Astrocyte (in vitro differentiated cells and primary cell): Measurements from ENCODE around the gene TK2. TPM values are rescaled to one million over a fixed set of nuclear protein-coding genes. Genes with fewer than 3 reads are reported as not detected.
"Not testable (repeated sequence)": the region's sequence is repeated elsewhere in the genome, so short reads cannot be mapped to it uniquely, and the experiment has no call there.

Experiments
- DNase-seq: peaks from one replicate; pipeline ENCODE4 v3.0.0-alpha.2; 2010; ENCODE audit warnings: low read depth
- FAIRE-seq: peaks from 2 replicates; lab custom pipeline; 2011; peaks lifted over from hg19 to GRCh38; lab: Jason Lieb, UNC
- H2AFZ ChIP-seq: 2 replicates; pipeline ENCODE4 v1.6.0; 2012; ENCODE audit warnings: low read depth, low read length, inconsistent platforms
- H3K27ac ChIP-seq: 2 replicates; pipeline ENCODE4 v1.5.1; 2011; ENCODE audit warnings: low read depth, low read length, inconsistent platforms
- H3K27me3 ChIP-seq: 2 replicates; pipeline ENCODE4 v1.6.0; 2011; ENCODE audit warnings: low read length, inconsistent platforms; ENCODE audit not compliant: insufficient read depth
- H3K36me3 ChIP-seq: 2 replicates; pipeline ENCODE4 v1.5.1; 2011; ENCODE audit warnings: low read length, inconsistent platforms; ENCODE audit not compliant: insufficient read depth
- H3K4me1 ChIP-seq: 2 replicates; pipeline ENCODE4 v1.5.1; 2011; ENCODE audit warnings: low read length, inconsistent platforms; ENCODE audit not compliant: insufficient read depth
- H3K4me2 ChIP-seq: 2 replicates; pipeline ENCODE4 v1.6.0; 2012; ENCODE audit warnings: low read length, inconsistent platforms
- H3K4me3 ChIP-seq: 2 replicates; pipeline ENCODE4 v1.5.1; 2011; ENCODE audit warnings: low read depth, mild to moderate bottlenecking, low read length, inconsistent platforms; ENCODE audit not compliant: insufficient read depth
- H3K79me2 ChIP-seq: 2 replicates; pipeline ENCODE4 v1.6.0; 2012; ENCODE audit warnings: mild to moderate bottlenecking, low read length, inconsistent platforms; ENCODE audit not compliant: insufficient read depth
- H3K9ac ChIP-seq: 2 replicates; pipeline ENCODE4 v1.6.0; 2012; ENCODE audit warnings: mild to moderate bottlenecking, low read length, inconsistent platforms
- H3K9me3 ChIP-seq: 2 replicates; pipeline ENCODE4 v1.5.1; 2012; ENCODE audit warnings: low read depth, mild to moderate bottlenecking, low read length, inconsistent platforms; ENCODE audit not compliant: insufficient read depth
- H4K20me1 ChIP-seq: 2 replicates; pipeline ENCODE4 v1.6.0; 2012; ENCODE audit warnings: low read length, inconsistent platforms; ENCODE audit not compliant: insufficient read depth
- H3K27ac Mint-ChIP-seq: one replicate; pipeline ENCODE4 v1.8.0; 2021; ENCODE audit warnings: mild to moderate bottlenecking, mixed read lengths; ENCODE audit not compliant: unreplicated experiment
- H3K27me3 Mint-ChIP-seq: one replicate; pipeline ENCODE4 v1.8.0; 2021; ENCODE audit warnings: low read depth, mixed read lengths; ENCODE audit not compliant: unreplicated experiment
- H3K36me3 Mint-ChIP-seq: one replicate; pipeline ENCODE4 v1.8.0; 2021; ENCODE audit warnings: low read depth, mixed read lengths; ENCODE audit not compliant: unreplicated experiment
- H3K4me1 Mint-ChIP-seq: one replicate; pipeline ENCODE4 v1.8.0; 2021; ENCODE audit warnings: low read depth, mixed read lengths; ENCODE audit not compliant: unreplicated experiment
- H3K4me3 Mint-ChIP-seq: one replicate; pipeline ENCODE4 v1.8.0; 2021; ENCODE audit warnings: mild to moderate bottlenecking, moderate library complexity, mixed read lengths; ENCODE audit not compliant: unreplicated experiment
- H3K9me3 Mint-ChIP-seq: one replicate; pipeline ENCODE4 v1.8.0; 2021; ENCODE audit warnings: mild to moderate bottlenecking, mixed read lengths; ENCODE audit not compliant: unreplicated experiment
- EZH2 ChIP-seq: IDR thresholded peaks from 2 replicates; pipeline ENCODE4 v1.6.1; 2012; ENCODE audit warnings: mild to moderate bottlenecking, low read length, inconsistent platforms; ENCODE audit not compliant: insufficient read depth
- total RNA-seq: library from RNA; stranded (reverse); gene quantifications from 2 replicates; pipeline ENCODE4 v1.2.1, GENCODE V29; 2021
- TF ChIP-seq, protein P1 (sequence below): IDR thresholded peaks from 2 replicates; pipeline ENCODE4 v1.5.1; 2011; ENCODE audit warnings: low read depth, mild to moderate bottlenecking, inconsistent platforms, low read length, moderate library complexity; ENCODE audit not compliant: insufficient read depth

The TK2 gene
- total RNA-seq, 1 donor from 2014 or later: 12.4 TPM

DNA sequence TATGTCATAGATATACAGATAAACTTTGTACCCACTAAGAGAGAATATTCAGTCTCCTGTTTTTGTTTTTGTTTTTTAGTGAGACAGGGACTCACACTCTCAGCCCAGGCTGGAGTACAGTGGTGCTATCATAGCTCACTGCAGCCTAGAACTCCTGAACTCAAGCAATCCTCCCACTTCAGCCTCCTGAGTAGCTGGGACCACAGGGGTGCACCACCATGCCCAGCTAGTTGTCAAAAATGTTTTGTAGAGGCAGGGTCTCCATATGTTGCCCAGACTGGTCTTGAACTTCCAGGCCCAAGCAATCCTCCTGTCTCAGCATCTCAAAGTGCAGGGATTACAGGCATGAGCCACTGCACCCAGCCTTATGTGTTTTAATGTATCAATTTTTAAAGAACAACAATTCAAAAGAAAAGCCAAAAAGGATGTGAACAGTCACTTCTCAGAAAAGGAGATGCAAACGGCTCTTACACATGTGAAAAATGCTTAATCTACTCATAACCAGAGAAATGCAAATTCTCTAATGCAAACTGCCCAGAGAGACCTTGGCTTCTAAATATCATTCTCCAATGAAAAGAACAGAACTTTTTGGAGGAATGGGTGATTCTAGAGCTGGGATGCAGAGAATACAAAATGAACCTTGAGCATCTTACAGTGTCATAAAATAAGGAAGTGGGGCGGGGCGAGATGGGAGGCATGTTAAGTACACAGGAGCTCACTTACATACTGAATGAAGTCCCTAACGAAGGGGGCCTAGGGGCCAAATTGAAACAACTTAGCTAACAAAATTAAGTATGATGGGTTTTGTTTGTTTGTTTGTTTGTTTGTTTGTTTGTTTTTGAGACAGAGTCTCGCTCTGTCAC lies 47.3 kb upstream of the TK2 start:
- no peak overlapping the region for H3K27ac ChIP-seq
- TF ChIP-seq, protein P1, sequence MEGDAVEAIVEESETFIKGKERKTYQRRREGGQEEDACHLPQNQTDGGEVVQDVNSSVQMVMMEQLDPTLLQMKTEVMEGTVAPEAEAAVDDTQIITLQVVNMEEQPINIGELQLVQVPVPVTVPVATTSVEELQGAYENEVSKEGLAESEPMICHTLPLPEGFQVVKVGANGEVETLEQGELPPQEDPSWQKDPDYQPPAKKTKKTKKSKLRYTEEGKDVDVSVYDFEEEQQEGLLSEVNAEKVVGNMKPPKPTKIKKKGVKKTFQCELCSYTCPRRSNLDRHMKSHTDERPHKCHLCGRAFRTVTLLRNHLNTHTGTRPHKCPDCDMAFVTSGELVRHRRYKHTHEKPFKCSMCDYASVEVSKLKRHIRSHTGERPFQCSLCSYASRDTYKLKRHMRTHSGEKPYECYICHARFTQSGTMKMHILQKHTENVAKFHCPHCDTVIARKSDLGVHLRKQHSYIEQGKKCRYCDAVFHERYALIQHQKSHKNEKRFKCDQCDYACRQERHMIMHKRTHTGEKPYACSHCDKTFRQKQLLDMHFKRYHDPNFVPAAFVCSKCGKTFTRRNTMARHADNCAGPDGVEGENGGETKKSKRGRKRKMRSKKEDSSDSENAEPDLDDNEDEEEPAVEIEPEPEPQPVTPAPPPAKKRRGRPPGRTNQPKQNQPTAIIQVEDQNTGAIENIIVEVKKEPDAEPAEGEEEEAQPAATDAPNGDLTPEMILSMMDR: no peak
- no peak for TF ChIP-seq EZH2
- H3K4me2 ChIP-seq: no peak overlapping the region
- no peaks in the 10 kb centered on the region for H3K4me1 Mint-ChIP-seq
- H3K9me3 ChIP-seq: peaks cover 4% of the 10 kb centered on the region
- H3K36me3 Mint-ChIP-seq: peaks cover 2% of the 10 kb centered on the region
- FAIRE-seq (no peak), DNase-seq (no peak)
- H3K4me3 ChIP-seq: no peak overlapping the region
- H3K9me3 Mint-ChIP-seq: no peaks in the 10 kb centered on the region
- no peak overlapping the region for H2AFZ ChIP-seq
- no peaks in the 10 kb centered on the region for H3K27me3 ChIP-seq
- peaks cover 18% of the 10 kb centered on the region for H3K27me3 Mint-ChIP-seq
- H3K79me2 ChIP-seq: no peaks in the 10 kb centered on the region
- H3K27ac Mint-ChIP-seq: no peak overlapping the region
- H3K4me3 Mint-ChIP-seq: no peak overlapping the region
- H3K4me1 ChIP-seq: no peaks in the 10 kb centered on the region
- no peaks in the 10 kb centered on the region for H3K36me3 ChIP-seq
- H3K9ac ChIP-seq: no peak overlapping the region
- no peaks in the 10 kb centered on the region for H4K20me1 ChIP-seq

DNA sequence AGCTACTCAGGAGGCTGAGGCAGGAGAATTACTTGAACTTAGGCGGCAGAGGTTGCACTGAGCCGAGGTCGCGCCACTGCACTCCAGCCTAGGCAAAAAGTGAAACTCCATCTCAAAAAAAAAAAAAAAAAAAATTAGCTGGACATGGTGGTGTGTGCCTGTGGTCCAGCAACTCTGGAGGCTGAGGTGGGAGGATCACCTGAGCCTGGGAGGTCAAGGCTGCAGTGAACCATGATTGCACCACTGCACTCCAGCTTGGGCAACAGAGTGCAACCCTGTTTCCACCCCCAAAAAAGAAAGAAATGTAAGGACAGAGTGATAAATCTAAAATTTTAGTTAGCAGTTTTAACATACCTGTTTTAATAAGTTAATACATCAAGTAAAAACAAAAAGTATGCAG lies 46.6 kb upstream of the TK2 start:
- not testable (repeated sequence) for H3K4me2 ChIP-seq, H3K4me3 ChIP-seq, H3K27me3 ChIP-seq, H3K4me1 ChIP-seq, H3K9me3 ChIP-seq, H3K27ac ChIP-seq, H2AFZ ChIP-seq, FAIRE-seq, H3K79me2 ChIP-seq, H3K27ac Mint-ChIP-seq, H3K36me3 Mint-ChIP-seq, H3K9me3 Mint-ChIP-seq, H3K4me1 Mint-ChIP-seq, H3K4me3 Mint-ChIP-seq, H3K36me3 ChIP-seq, H4K20me1 ChIP-seq, DNase-seq, H3K9ac ChIP-seq
- H3K27me3 Mint-ChIP-seq: peaks cover 21% of the 10 kb centered on the region

DNA sequence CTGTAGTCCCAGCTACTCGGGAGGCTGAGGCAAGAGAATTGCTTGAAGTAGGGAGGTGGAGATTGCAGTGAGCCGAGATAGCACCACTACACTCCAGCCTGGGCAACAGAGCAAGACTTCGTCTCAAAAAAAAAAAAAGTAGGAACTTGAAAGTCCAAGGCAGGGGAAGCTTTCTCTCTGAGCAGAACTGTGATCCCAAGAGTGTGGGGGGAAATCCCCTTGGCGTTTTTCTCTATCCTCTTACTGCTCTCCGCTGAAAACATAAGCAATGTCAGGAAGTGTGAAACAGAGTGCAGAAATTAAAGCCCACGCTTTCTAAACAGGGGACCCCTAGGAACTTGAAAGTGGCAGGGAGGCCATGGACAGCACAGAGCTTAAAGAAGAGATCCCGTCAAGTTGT lies 44.8 kb upstream of the TK2 start:
- Mint-ChIP-seq H3K27me3 (peaks cover 23% of the 10 kb centered on the region), H3K4me3 (no peak overlapping the region), H3K9me3 (no peaks in the 10 kb centered on the region), H3K4me1 (no peaks in the 10 kb centered on the region), H3K27ac (no peak overlapping the region), H3K36me3 (peaks cover 2% of the 10 kb centered on the region)
- no peak overlapping the region for H3K9ac ChIP-seq
- peaks cover 2% of the 10 kb centered on the region for H3K4me1 ChIP-seq
- H2AFZ ChIP-seq: no peak overlapping the region
- H3K4me2 ChIP-seq: no peak overlapping the region
- H3K9me3 ChIP-seq: no peaks in the 10 kb centered on the region
- FAIRE-seq (no peak), DNase-seq (no peak)
- H3K36me3 ChIP-seq: no peaks in the 10 kb centered on the region
- H3K79me2 ChIP-seq: no peaks in the 10 kb centered on the region
- no peak overlapping the region for H3K4me3 ChIP-seq
- no peak for TF ChIP-seq EZH2
- TF ChIP-seq, protein P1: no peak
- H4K20me1 ChIP-seq: no peaks in the 10 kb centered on the region
- H3K27me3 ChIP-seq: no peaks in the 10 kb centered on the region
- H3K27ac ChIP-seq: no peak overlapping the region
